H1 (cell line): ENCODE data around the gene CEND1. TPM values are rescaled to one million over a fixed set of nuclear protein-coding genes. Genes with fewer than 3 reads are reported as not detected.

Experiments
- CTCF ChIA-PET: fragments of 300-600 bp; sonication (Branson Sonifier 250); formaldehyde crosslinking; loops from one replicate; lab custom pipeline; 2021; ENCODE audit not compliant: partially characterized antibody; lab: Charles Lee
- POLR2A ChIA-PET: fragments of 300-600 bp; sonication (Branson Sonifier 250); formaldehyde crosslinking; loops from one replicate; lab custom pipeline; 2021; ENCODE audit warnings: inconsistent platforms; ENCODE audit not compliant: partially characterized antibody; lab: Charles Lee
- DNase-seq, 2 experiments: peaks; one replicate each; pipeline versions ENCODE4 v3.0.0 to v3.0.0-alpha.2; 2010 to 2022; ENCODE audit warnings: low spot score in 2 of 2, low read depth in 1 of 2, mixed read lengths in 1 of 2
- FAIRE-seq: peaks from 2 replicates; lab custom pipeline; 2011; peaks lifted over from hg19 to GRCh38; lab: Jason Lieb, UNC
- H2AFZ ChIP-seq: 2 replicates; pipeline ENCODE4 v1.8.1; 2012; ENCODE audit warnings: low read length, inconsistent platforms
- H2AK5ac ChIP-seq: 2 replicates; pipeline ENCODE4 v1.6.1; 2013; ENCODE audit warnings: low read depth, low read length
- H2BK120ac ChIP-seq: replicated peaks from 2 replicates; pipeline ENCODE3; 2013; ENCODE audit warnings: low read depth, low read length, inconsistent platforms
- H2BK12ac ChIP-seq: 2 replicates; pipeline ENCODE4 v1.6.1; 2013; ENCODE audit warnings: low read depth, low read length
- H2BK15ac ChIP-seq: 2 replicates; pipeline ENCODE4 v1.6.1; 2013; ENCODE audit warnings: low read length
- H2BK20ac ChIP-seq: 2 replicates; pipeline ENCODE4 v1.6.1; 2013; ENCODE audit warnings: low read length
- H2BK5ac ChIP-seq: 2 replicates; pipeline ENCODE4 v1.6.1; 2013; ENCODE audit warnings: low read depth, low read length
- H3K14ac ChIP-seq: 2 replicates; pipeline ENCODE4 v1.6.1; 2013; ENCODE audit warnings: inconsistent platforms; ENCODE audit not compliant: insufficient read length
- H3K18ac ChIP-seq: 2 replicates; pipeline ENCODE4 v1.6.1; 2013; ENCODE audit warnings: low read length; ENCODE audit errors: extremely low read depth
- H3K23ac ChIP-seq: 2 replicates; pipeline ENCODE4 v1.6.1; 2013; ENCODE audit warnings: inconsistent platforms; ENCODE audit not compliant: insufficient read length
- H3K23me2 ChIP-seq: 2 replicates; pipeline ENCODE4 v1.6.1; 2013; ENCODE audit warnings: low read depth, low read length
- H3K27ac ChIP-seq: 2 replicates; pipeline ENCODE4 v1.6.1; 2011; ENCODE audit warnings: low read depth, low read length, inconsistent platforms
- H3K27me3 ChIP-seq, 4 experiments: replicated peaks in 1 of 4; 1 replicate in 1 of 4; 2 replicates in 3 of 4; pipeline versions ENCODE4 v1.6.1 to v1.8.1; 2011 to 2013; ENCODE audit warnings: low read length in 3 of 4, mild to moderate bottlenecking in 3 of 4, inconsistent platforms in 2 of 4, mixed read lengths in 2 of 4, moderate library complexity in 1 of 4; ENCODE audit not compliant: control insufficient read depth in 3 of 4, insufficient read depth in 3 of 4; ENCODE audit errors: extremely low read depth in 1 of 4
- H3K36me3 ChIP-seq, 4 experiments: 2 replicates each; pipeline versions ENCODE4 v1.6.1 to v1.8.1; 2011 to 2013; ENCODE audit warnings: mild to moderate bottlenecking in 4 of 4, low read length in 3 of 4, moderate library complexity in 2 of 4, control low read depth in 1 of 4, inconsistent platforms in 1 of 4; ENCODE audit not compliant: insufficient read depth in 4 of 4, control insufficient read depth in 2 of 4
- H3K4ac ChIP-seq: replicated peaks from 2 replicates; pipeline ENCODE3; 2013; ENCODE audit warnings: low read length, low read depth, mixed read lengths, inconsistent platforms; ENCODE audit not compliant: insufficient read length
- H3K4me1 ChIP-seq, 4 experiments: replicated peaks in 1 of 4; 1 replicate in 1 of 4; 2 replicates in 3 of 4; pipeline versions ENCODE4 v1.6.1 to v1.8.1; 2011 to 2013; ENCODE audit warnings: low read length in 3 of 4, inconsistent platforms in 2 of 4, mixed read lengths in 1 of 4; ENCODE audit not compliant: insufficient read depth in 4 of 4, control insufficient read depth in 3 of 4
- H3K4me2 ChIP-seq, 2 experiments: 2 replicates each; pipeline versions ENCODE4 v1.6.1 to v1.8.1; 2011 to 2013; ENCODE audit warnings: low read depth in 2 of 2, low read length in 2 of 2, control low read depth in 1 of 2, inconsistent platforms in 1 of 2, mild to moderate bottlenecking in 1 of 2; ENCODE audit not compliant: insufficient read depth in 1 of 2
- H3K4me3 ChIP-seq, 4 experiments: fragments of 200-600, 300-600 bp in 1 of 4; sonication (generic), shearing (Covaris generic), sonication (Bioruptor Twin) in 1 of 4; 2 replicates each; pipeline versions ENCODE4 v1.5.1 to v1.8.1; 2011 to 2016; ENCODE audit warnings: low read length in 4 of 4, low read depth in 3 of 4, control low read depth in 2 of 4, inconsistent platforms in 2 of 4, mild to moderate bottlenecking in 2 of 4, mixed read lengths in 1 of 4, moderate library complexity in 1 of 4; ENCODE audit not compliant: insufficient read depth in 2 of 4; ENCODE audit errors: extremely low read depth in 1 of 4
- H3K56ac ChIP-seq: replicated peaks from 2 replicates; pipeline ENCODE3; 2013; ENCODE audit warnings: low read depth, mild to moderate bottlenecking, mixed read lengths, low read length, inconsistent platforms; ENCODE audit not compliant: insufficient read length
- H3K79me1 ChIP-seq: 2 replicates; pipeline ENCODE4 v1.6.1; 2013; ENCODE audit warnings: low read depth, low read length, control low read depth
- H3K79me2 ChIP-seq, 2 experiments: 2 replicates each; pipeline versions ENCODE4 v1.6.1 to v1.8.1; 2012 to 2013; ENCODE audit warnings: low read length in 2 of 2, mild to moderate bottlenecking in 2 of 2, inconsistent platforms in 1 of 2; ENCODE audit not compliant: insufficient read depth in 2 of 2, control insufficient read depth in 1 of 2
- H3K9ac ChIP-seq, 4 experiments: replicated peaks in 1 of 4; 1 replicate in 1 of 4; 2 replicates in 3 of 4; pipeline versions ENCODE4 v1.6.1 to v1.8.1; 2011 to 2013; ENCODE audit warnings: low read depth in 3 of 4, low read length in 3 of 4, control low read depth in 2 of 4, mild to moderate bottlenecking in 2 of 4, moderate library complexity in 2 of 4, inconsistent platforms in 1 of 4; ENCODE audit errors: extremely low read depth in 1 of 4
- H3K9me3 ChIP-seq, 2 experiments: 2 replicates each; pipeline versions ENCODE4 v1.6.1 to v1.8.1; 2012 to 2013; ENCODE audit warnings: mild to moderate bottlenecking in 2 of 2, moderate library complexity in 2 of 2, control low read depth in 1 of 2, inconsistent platforms in 1 of 2, low read depth in 1 of 2, low read length in 1 of 2, mixed read lengths in 1 of 2; ENCODE audit not compliant: insufficient read depth in 2 of 2
- H4K20me1 ChIP-seq, 2 experiments: replicated peaks in 1 of 2; 2 replicates each; pipeline versions ENCODE3 to v1.8.1; 2011 to 2013; ENCODE audit warnings: inconsistent platforms in 2 of 2, low read length in 2 of 2, mild to moderate bottlenecking in 1 of 2; ENCODE audit not compliant: insufficient read depth in 2 of 2, control insufficient read depth in 1 of 2
- H4K5ac ChIP-seq: 2 replicates; pipeline ENCODE4 v1.6.1; 2013; ENCODE audit warnings: low read length, low read depth, mixed read lengths, inconsistent platforms; ENCODE audit not compliant: insufficient read length
- H4K8ac ChIP-seq: 2 replicates; pipeline ENCODE4 v1.8.0; 2013; ENCODE audit warnings: mild to moderate bottlenecking, moderate library complexity, low read length, inconsistent platforms; ENCODE audit not compliant: insufficient read depth; ENCODE audit errors: extremely low read depth
- H4K91ac ChIP-seq: replicated peaks from 2 replicates; pipeline ENCODE3; 2013; ENCODE audit warnings: low read length, mixed read lengths, inconsistent platforms; ENCODE audit not compliant: insufficient read length
- JUND ChIP-seq: IDR thresholded peaks from 2 replicates; pipeline ENCODE4 v1.6.1; 2011; ENCODE audit warnings: mild to moderate bottlenecking, improper control_type of control experiment, low read length
- KDM4A ChIP-seq: IDR thresholded peaks from one replicate; pipeline ENCODE4 v1.7.1; 2012; ENCODE audit warnings: low read depth, mild to moderate bottlenecking, moderate library complexity, low read length, inconsistent platforms; ENCODE audit not compliant: severe bottlenecking
- KDM5A ChIP-seq: fragments of 200-600 bp; IDR thresholded peaks from 2 replicates; pipeline ENCODE4 v1.7.1; 2012; ENCODE audit warnings: mild to moderate bottlenecking, low read length, inconsistent platforms, mixed read lengths
- MAFK ChIP-seq: IDR thresholded peaks from 2 replicates; pipeline ENCODE4 v1.6.1; 2012; ENCODE audit warnings: low read depth, mild to moderate bottlenecking, improper control_type of control experiment, low read length
- SIN3A ChIP-seq, 2 experiments: IDR thresholded peaks in 1 of 2; conservative IDR thresholded peaks in 1 of 2; 2 replicates each; pipeline ENCODE4 v1.6.1; 2011 to 2012; ENCODE audit warnings: low read length in 2 of 2, improper control_type of control experiment in 1 of 2, low read depth in 1 of 2, mild to moderate bottlenecking in 1 of 2
- SIRT6 ChIP-seq: IDR thresholded peaks from one replicate; pipeline ENCODE4 v1.7.1; 2012; ENCODE audit warnings: low read length, inconsistent platforms
- TAF7 ChIP-seq: optimal IDR thresholded peaks from 2 replicates; pipeline ENCODE3; 2011; ENCODE audit warnings: low read depth, mild to moderate bottlenecking, inconsistent platforms, low read length, moderate library complexity, borderline replicate concordance
- TBP ChIP-seq: IDR thresholded peaks from 2 replicates; pipeline ENCODE4 v1.6.1; 2011; ENCODE audit warnings: low read depth, low read length, improper control_type of control experiment
- WGBS, 2 experiments: shearing (Covaris generic) in 1 of 2; methylation state at CpG; one replicate each; pipeline versions ENCODE4 v1.1.6 to v1.1.7; 2013 to 2015; ENCODE audit warnings: low lambda C conversion rate in 2 of 2, mixed read lengths in 2 of 2, inconsistent platforms in 1 of 2, low coverage in 1 of 2, missing lambda C conversion rate in 1 of 2; ENCODE audit not compliant: insufficient replicate concordance in 2 of 2, insufficient coverage in 1 of 2, insufficient read length in 1 of 2; ENCODE audit errors: extremely low coverage in 1 of 2, missing lambda C conversion rate in 1 of 2; 5-methylcytosine and 5-hydroxymethylcytosine counted together
- polyA plus RNA-seq, 7 experiments: library from polyadenylated mRNA; depleted of rRNA in 3 of 7; stranded (reverse) in 5 of 7; unstranded in 2 of 7; fragments of >200 nt in 5 of 7; fragments of 200-250 nt in 2 of 7; gene quantifications; 1 replicate in 5 of 7; 2 replicates in 1 of 7; 4 replicates in 1 of 7; pipeline versions ENCODE4 v1.2.1 to v1.2.3, GENCODE V29; 2011 to 2013; ENCODE audit warnings: missing spikeins in 2 of 7, mixed read lengths in 2 of 7
- total RNA-seq: library from RNA; stranded (reverse); fragmentation: NEBNext Ultra II Directional; extraction: Animal tissue kit (Norgen Biotek cat#: 25700); gene quantifications from 2 replicates; pipeline ENCODE4 v1.2.1, GENCODE V29; 2021

CEND1 gene
- total and polyA plus RNA-seq, 2 of the 8 experiments (the other 6 are each of a cell fraction or from before 2014, with no cell fraction given): 0.82 to 5.0 TPM

GRCh38 chr11:747158-748006, 42.5 kb downstream of the CEND1 start, which contains the start of gene TALDO1:
Gene TALDO1, plus strand, starts transcription at chr11:747464. Its CDS starts 18 bp downstream, at chr11:747482.
- Histone ChIP-seq H2BK12ac (0 out of 2 replicates have a peak within 1 kb of the TSS, but pooled peaks have one; percentile 39), H4K91ac (peak within 1 kb of the TSS; percentile 20), H3K4me2 (peak within 1 kb of the TSS; percentile 84 to 88), H3K18ac (peak within 1 kb of the TSS; percentile 97), H3K36me3 (peaks cover 0 to under 1% (median 0%) of the 10 kb centered on the region in 4 experiments; a peak in 1 of 8 replicates), H2BK120ac (peak within 1 kb of the TSS; percentile 4), H2AFZ (no peak within 1 kb of the TSS), H3K79me1 (peaks cover 8% of the 10 kb centered on the region), H3K27me3 (no peaks in the 10 kb centered on the region), H2AK5ac (no peak within 1 kb of the TSS), H3K9me3 (no peaks in the 10 kb centered on the region), H3K79me2 (peaks cover 25 to 47% of the 10 kb centered on the region in 2 experiments), H3K14ac (no peak within 1 kb of the TSS), H2BK15ac (peak within 1 kb of the TSS; percentile 61; the same call in 1 of the 2 replicates), H4K5ac (peak within 1 kb of the TSS; percentile 98), H3K4me3 (peak within 1 kb of the TSS; percentile 72 to 91 (median 81)), H3K27ac (peak within 1 kb of the TSS; percentile 85), H2BK20ac (0 out of 2 replicates have a peak within 1 kb of the TSS, but pooled peaks have one; percentile 48), H3K4me1 (peaks cover 0 to 15% (median 4%) of the 10 kb centered on the region in 4 experiments; a peak in 5 of 7 replicates), H3K9ac (peak within 1 kb of the TSS; percentile 76 to 93 (median 82)), H4K20me1 (peaks cover 9 to 18% of the 10 kb centered on the region in 2 experiments), H3K56ac (peak within 1 kb of the TSS; percentile 92), H3K4ac (peak within 1 kb of the TSS; percentile 78), H3K23ac (no peak within 1 kb of the TSS), H2BK5ac (peak within 1 kb of the TSS; percentile 90; the same call in 1 of the 2 replicates), H3K23me2 (peaks cover 5% of the 10 kb centered on the region; the same call in 1 of the 2 replicates), H4K8ac (peak within 1 kb of the TSS; percentile 89)
- 1% methylated on average over 56 of the region's 112 CpGs; no CpG with 5 or more reads in 1 of the 2 experiments for WGBS, 2 experiments
- ChIA-PET CTCF (interaction anchor here (0.9 to 26.9 kb wide), 4 partner anchors 12 to 106 kb away, joined by 3 to 395 read pairs (median 54); no protein-coding TSS in a partner anchor), POLR2A (interaction anchor here (0.6 to 32.3 kb wide), 29 partner anchors 8 to 186 kb away, joined by 3 to 636 read pairs (median 5); partner anchors contain the start of genes DEAF1, GATD1, TMEM80 and TSPAN4)
- no peak for FAIRE-seq
- peak; percentile 71 to 96 for DNase-seq
- peak in 1 of 2 experiments; percentile 18; a peak in 1 of 4 replicates for TF ChIP-seq SIN3A (conservative IDR thresholded peaks at IDR 0.05 in 1 of 2, IDR thresholded peaks at IDR 0.05 in 1 of 2; ENCODE audit: low read depth in 1 of 2, low read length in 2 of 2)
- TF ChIP-seq JUND: no peak
- TF ChIP-seq SIRT6: no peak
- 0 out of 2 replicates have a peak, but pooled peaks have one; percentile 34 for TF ChIP-seq KDM5A
- TF ChIP-seq TBP: peak; percentile 43; the same call in 1 of the 2 replicates
- peak; percentile 8 for TF ChIP-seq TAF7
- peak; percentile 72 for TF ChIP-seq KDM4A
- TF ChIP-seq MAFK: no peak
